ENCODE results near the gene GDI1.

- TF ChIP-seq CTCF (optimal IDR thresholded peaks at IDR 0.05 in 1 of 3, IDR thresholded peaks at IDR 0.05 in 1 of 3, conservative IDR thresholded peaks at IDR 0.05 in 1 of 3; ENCODE audit: extremely low read depth in 1 of 3, insufficient read depth in 2 of 3, low read length in 3 of 3) (no peak), EZH2 (IDR thresholded peaks at IDR 0.05; ENCODE audit: low read length) (no peak)
Observed at GRCh38 chrX:154450312-154450711, 13.4 kb downstream of the GDI1 start.
